GM18861 (cell line): ENCODE data around the gene SLC23A2.
"Not testable (repeated sequence)": the region's sequence is repeated elsewhere in the genome, so short reads cannot be mapped to it uniquely, and the experiment has no call there.

Experiments
- ATAC-seq: cut with Tn5 transposase; IDR thresholded peaks from one replicate; pipeline ENCODE4 v1.9.1; 2021; ENCODE audit not compliant: unreplicated experiment

SLC23A2 gene

GRCh38 chr20:5001174-5002076 lies at the start of gene SLC23A2:
Gene SLC23A2 (minus strand): TSS chr20:5001510. CDS start chr20:4932562, 68,948 bp downstream.
- no peak for ATAC-seq

DNA sequence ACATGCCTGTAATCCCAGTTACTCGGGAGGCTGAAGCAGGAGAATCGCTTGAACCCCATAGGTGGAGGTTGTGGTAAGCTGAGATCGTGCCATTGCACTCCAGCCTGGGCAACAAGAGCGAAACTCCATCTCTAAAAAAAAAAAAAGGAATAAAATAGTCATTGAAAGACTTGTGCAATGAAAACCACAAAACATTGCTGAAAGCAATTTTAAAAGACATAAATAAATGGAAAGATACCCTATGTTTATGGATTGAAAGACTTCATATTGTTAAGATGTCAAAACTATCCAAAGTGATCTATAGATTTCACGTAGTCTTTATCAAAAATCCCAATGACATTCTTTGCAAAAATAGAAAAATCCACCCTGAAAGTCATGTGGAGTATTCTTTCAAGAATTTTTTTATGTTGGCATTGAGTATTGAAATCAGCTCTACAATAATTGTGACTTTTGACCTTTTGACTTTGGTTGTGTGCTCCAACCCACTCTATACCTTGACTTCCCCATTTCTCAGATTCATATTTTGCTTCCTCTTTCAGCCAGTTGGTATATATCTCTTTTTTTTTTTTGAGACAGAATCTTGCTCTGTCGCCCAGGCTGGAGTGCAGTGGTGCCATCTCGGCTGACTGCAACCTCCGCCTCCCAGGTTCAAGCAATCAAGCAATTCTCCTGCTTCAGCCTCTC lies 45.5 kb upstream of the SLC23A2 start:
- ATAC-seq = no peak

DNA sequence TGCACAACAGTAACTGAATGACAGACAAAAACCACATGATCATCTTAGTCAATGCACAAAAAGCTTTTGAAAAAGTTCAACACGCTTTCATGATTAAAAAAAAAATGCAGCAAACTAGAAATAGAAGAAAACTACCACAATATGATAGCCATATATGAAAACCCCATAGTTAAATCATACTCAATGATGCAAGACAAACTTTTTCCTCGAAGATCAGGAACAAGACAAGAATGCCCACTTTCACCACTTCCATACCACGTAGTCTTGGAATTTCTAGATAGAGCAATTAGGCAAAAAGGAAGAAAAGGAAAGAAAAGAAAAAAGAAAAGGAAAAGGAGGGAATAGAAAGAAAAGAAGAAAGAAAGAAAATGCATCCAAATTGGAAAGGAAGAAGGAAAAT lies 44.6 kb upstream of the SLC23A2 start:
- no peak for ATAC-seq

DNA sequence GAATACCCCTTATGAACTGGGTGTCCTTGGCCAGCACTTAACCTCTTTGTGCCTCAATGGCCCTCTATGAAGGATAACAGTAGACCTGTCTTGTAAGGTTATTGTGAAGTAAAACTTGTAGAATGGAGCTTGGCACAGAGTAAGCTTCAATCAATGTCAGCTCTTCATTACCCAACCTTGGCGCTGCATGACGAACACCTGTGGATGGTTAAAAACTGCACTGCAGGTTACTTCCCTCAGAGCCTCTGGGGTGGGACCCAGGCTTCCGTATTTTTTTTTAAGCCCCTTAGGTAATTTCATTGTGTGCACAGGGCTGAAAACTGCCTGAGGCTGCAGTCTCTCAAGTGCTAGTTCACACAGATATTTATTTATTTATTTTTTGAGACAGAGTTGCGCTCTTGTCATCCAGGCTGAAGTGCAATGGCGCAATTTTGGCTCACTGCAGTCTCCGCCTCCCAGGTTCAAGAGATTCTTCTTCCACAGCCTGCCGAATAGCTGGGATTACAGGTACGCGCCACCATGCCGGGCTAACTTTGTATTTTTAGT lies 42.8 kb upstream of the SLC23A2 start:
- no peak for ATAC-seq

DNA sequence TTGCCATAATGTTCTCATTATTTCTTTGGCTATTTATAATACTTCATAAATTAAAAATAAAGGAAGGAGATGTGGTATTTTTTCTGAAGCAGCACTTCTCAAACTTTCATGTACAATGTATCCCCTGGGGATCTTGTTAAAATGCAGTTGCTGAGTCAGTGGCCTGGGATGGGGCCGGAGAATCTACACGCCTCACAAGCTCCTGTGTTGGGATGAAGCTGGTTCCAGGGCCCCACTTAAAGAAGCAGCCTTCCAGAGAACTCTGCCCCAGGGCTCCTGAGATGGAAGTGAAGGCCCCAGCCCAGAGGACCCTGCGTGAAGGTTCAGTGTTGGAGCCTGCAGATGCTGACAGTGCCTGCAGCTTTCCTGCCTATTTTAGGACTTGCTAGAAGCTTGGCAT lies 40.1 kb upstream of the SLC23A2 start:
- no peak for ATAC-seq

DNA sequence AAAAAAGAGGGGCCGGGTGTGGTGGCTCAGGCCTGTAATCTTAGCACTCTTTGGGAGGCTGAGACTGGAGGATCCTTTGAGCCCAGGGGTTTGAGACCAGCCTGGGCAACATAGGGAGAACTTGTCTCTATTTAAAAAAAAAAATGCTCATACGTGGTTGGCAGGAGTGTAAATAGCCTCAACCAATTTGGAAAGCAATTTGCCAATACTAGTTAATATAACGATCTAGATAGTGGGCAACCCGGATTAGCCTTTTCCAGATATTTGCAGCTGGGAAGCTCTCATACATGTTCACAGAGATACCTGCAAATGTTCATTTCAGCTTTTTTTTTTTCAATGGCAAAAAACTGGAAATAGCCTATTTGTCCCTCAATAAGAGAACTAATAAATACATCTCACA lies 39.0 kb upstream of the SLC23A2 start:
- no peak for ATAC-seq

- ATAC-seq = no peak
Measured at GRCh38 chr20:5039889-5040288, 38.6 kb upstream of the SLC23A2 start.

- ATAC-seq = no peak
Measured at GRCh38 chr20:5039255-5039657, 37.9 kb upstream of the SLC23A2 start.

DNA sequence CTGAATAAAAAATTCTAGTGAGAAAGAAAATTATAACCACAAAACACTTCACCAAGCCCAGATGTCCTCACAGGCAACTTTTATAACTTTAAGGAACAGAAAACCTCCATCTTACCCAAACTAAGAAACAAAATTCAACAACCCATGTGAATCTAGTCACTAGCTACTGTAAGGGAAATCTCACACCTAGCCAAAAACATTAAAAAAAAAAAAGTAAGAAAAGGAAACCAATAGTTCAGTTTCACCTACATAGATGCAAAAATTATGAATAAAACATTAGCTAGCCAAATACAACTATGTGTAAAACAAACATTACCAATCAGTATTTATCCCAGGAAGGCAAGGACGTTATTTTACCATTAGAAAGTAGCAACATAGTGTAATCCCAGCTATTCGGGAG lies 35.5 kb upstream of the SLC23A2 start:
- ATAC-seq = no peak

DNA sequence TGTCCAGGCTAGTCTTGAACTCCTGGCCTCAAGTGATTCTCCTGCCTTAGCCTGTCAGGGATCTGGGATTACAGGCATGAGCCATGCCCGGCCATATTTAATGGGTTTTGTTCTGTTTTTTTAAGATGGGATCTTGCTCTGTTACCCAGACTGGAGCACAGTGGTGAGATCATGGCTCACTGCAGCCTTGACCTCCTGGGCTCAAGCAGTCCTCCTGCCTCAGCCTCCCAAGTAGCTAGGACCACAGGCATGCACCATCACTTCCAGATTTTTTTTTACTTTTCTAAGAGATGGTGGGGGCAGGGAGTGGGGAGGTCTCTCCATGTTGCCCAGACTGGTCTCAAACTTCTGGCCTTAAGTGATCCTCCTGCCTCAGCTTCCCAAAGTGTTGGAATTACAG lies 34.2 kb upstream of the SLC23A2 start:
- not testable (repeated sequence) for ATAC-seq

- ATAC-seq = no peak
Measured at GRCh38 chr20:5033566-5033965, 32.3 kb upstream of the SLC23A2 start.

DNA sequence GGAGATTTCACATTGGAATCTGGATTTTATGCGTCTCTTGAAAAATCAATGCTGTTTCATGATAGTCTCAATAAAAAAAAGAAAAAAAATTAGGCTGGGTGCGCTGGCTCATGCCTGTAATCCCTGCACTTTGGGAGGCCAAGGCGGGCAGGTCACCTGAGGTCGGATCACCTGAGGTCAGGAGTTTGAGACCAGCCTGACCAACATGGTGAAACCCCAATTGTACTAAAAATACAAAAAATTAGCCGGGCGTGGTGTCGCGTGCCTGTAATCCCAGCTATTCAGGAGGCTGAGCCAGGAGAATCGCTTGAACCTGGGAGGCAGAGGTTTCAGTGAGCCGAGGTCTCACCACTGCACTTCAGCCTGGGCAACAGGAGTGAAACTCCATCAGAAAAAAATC lies 30.4 kb upstream of the SLC23A2 start:
- ATAC-seq = not testable (repeated sequence)

DNA sequence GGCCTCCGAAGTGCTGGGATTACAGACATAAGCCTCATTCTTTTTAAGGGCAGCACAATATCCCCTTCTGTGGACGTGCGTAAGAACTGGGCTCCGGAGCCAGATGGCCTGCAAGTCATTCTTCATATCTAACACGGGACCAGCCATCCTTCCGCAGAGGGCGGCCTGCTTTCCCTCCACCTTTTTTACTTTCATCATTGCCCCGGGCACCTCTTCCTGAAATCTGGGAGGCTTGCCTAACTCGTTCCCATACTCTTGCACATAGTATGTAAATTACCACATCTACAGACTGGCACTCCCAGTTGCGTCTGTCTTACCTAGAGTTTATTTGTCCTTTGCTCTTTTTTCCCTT lies 29.9 kb upstream of the SLC23A2 start:
- ATAC-seq = no peak

GRCh38 chr20:5030348-5031205 lies 29.3 kb upstream of the SLC23A2 start:
- ATAC-seq = no peak

GRCh38 chr20:5028258-5029059 lies 27.1 kb upstream of the SLC23A2 start:
- ATAC-seq = not testable (repeated sequence)

DNA sequence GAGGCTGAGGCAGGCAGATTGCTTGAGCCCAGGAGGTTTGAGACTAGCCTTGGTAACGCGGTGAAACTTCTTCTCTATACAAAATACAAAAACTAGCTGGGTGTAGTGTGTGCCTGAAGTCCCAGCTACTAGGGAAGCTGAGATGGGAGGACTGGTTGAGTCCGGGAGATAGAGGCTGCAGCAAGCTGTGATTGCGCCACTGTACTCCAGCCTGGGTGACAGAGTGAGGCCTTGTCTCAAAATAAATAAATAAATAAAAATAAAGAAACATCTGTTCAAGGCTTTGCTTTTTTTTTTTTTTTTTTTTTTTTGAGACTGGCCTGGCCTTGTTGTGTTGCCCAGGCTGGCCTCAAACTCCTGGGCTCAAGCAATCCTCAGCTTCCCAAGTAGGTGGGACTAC lies 23.7 kb upstream of the SLC23A2 start:
- ATAC-seq = no peak

- ATAC-seq = no peak
Measured at GRCh38 chr20:5024103-5024502, 22.8 kb upstream of the SLC23A2 start.

- ATAC-seq = not testable (repeated sequence)
Measured at GRCh38 chr20:5023171-5023570, 21.9 kb upstream of the SLC23A2 start.

GRCh38 chr20:5020760-5021159 lies 19.4 kb upstream of the SLC23A2 start:
- ATAC-seq = no peak

DNA sequence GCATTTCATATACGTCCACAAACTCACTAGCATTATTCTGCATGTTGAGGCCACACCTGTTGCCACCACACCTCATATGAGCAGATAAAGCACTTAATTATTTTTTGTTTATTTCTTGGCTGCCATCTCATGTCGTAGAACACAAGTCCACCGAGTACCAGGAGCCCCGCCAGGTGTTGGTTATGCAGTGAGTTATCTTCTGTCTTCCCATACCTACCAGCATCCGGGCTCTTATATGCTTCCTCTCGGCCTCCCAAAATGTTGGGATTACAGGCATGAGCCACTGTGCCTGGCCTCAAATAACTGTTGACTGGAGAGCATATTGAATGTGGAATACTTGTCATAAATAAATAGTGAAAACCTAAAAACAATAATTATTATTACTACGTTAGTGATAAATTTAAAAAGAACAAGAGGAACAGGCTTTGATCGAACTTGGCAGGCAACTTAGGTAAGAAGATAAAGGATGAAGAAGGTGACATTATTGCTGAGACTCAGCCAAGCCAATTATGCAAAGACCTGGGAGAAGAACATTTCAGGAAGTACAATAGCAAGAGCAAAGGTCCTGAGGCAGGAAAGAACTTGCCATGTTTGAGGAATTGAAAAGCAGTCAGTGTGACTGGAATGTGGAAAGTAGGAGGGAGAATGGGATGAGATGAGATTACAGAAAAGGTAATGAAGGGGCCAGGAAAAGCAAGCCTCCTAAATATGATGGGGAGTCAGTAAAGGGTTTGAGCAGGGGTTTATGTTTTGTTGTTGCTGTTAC lies 12.6 kb upstream of the SLC23A2 start:
- ATAC-seq = no peak
